GM21737 (cell line): Measurements from ENCODE around the gene GALE.
"Not testable (repeated sequence)": the region's sequence is repeated elsewhere in the genome, so short reads cannot be mapped to it uniquely, and the experiment has no call there.

Experiments used
- ATAC-seq: cut with Tn5 transposase; IDR thresholded peaks from one replicate; pipeline ENCODE4 v1.9.1; 2021; ENCODE audit warnings: mild to moderate bottlenecking, moderate library complexity; ENCODE audit not compliant: unreplicated experiment

Gene GALE

DNA sequence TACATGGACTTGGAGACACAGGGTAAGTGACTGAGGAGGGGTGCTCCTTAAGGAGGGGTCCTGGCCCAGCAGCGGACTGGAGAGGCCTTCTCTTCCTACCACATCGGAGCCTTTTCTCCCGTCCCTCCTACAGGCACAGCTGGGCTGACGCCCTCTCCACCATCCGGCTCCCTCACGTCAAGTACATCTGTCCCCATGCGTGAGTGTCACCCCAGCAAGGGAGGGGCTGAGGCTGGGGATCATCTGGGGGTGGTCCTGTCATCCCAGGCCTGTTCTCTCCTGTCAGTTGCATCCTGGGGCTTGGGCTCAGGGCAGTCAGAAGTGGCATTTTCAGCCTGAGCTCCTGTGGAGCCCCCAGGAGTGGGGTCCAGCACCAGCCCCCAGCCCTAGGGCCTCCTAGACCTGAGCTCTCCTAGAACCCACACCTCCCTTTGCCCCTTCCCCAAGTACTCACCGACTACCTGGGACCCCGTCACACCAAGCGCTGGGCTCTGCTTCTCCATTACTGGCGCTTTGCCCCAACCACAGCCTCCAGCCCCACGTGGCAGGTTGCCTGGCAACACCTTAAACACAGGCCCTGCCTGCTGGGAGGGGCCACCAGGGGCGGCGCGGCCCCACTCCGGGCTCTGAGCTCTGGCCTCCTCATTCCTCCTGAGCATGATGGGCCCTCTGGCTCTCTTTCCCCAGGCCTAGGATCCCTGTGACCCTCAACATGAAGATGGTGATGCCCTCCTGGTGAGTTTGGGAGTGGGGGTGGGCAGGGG, 7.4 kb downstream of the GALE start:
- no peak for ATAC-seq

DNA sequence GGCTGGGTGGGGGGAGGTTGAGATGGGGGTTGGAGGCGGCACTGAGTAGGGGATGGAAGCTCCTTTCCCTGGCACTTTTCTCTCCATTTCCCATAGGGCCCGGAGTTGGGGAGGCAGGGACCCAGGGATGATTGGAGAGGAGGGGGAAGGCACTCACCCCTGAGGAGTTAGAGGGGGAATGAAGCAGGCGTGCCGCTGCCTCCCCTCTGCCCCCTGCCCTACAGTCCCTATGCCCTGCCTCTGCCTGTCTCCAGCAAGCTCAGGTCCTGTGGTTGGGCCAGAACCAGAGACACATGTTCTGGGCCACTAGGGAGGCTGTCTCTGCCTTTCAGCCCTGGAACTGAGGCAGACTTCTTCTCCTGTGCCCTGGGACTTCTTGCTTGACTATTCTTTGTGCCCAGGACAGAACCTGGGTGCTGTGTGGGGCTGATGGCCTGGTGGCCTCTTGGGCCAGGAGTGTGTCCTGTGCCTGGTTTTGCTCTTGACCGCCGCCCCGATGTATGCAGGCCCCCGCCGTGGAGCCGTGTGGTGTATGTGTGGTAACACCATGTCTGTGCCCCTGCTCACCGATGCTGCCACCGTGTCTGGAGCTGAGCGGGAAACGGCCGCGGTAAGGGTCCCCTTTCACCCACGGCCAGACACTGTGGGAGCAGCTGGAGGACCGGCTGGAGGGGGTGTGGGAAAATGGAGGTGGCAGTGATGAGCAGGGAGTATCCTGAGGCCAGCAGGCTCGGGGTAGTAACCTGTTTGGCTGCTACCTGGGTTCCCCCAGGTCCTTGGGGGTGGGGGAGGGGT, 8.2 kb downstream of the GALE start:
- no peak for ATAC-seq

DNA sequence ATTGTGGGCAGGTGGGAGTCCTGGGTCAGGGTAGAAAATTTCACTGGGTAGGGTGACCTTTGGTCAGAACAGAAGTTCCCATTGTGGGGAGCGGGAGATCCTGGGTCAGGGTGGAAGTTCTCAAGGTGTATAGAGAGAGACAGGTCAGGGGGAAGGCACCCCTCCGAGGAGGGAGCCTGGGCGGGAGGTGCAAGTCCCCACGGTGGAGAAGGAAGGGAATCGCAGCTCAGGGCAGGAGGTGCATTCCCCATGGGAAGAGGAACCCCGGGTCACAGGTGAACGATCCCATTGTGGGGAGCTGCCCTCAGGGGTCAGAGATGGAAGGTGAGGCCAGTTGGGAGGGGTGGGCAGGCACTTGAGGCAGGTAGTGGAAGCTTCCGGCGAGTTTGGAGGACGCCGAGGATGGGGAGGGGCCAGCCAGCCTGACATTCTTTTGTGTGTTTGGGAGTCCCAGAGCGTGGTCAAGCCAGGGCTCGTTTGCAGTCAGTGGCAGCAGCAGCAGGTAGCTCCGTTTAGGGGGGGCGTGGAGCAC, 9.0 kb downstream of the GALE start:
- no peak for ATAC-seq

DNA sequence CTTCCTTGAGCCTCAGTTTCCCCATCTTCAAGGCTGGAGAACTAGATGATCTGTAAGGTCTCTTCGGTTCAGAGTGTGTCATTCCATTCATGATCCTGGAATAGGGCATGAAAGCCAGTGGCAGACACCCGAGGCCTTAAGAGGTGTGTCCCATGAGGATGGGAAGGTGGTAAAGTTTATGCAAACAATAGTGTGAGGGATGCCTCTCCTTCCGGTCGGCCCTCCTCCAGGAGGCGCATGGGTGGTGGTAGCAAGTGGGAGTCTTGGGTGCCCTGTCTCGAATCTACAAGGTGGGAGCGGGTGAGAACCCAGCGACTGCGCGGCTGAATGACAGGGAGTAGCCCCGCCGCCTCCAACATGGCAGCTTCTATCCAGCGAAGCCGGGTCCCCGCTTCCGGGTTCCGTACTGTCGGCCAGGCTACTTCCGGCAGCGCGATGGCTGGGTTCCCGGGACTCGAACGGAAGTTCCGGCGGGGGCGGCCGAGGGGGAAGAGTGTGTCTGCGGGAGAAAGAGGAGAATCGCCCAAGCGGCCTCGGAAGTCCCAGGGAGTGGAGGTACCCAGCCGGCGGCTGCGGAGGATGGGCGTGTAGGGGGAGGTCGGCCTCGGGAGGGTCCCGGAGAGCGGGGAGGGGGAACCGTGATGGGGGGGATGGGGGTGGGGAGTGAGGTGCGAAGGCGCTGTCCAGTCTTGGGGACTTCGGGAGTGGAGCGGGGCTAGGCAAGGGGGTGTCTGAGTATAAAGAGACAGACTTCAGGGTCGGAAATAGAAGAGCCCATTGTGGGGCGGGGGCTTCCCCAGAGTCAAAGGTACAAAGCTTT, 9.6 kb downstream of the GALE start, which contains the start of gene LYPLA2:
Gene LYPLA2 (plus strand): TSS at position 450 of the 820 bp plus-strand sequence. CDS start 1,538 bp downstream, outside the sequence.
- ATAC-seq = no peak

DNA sequence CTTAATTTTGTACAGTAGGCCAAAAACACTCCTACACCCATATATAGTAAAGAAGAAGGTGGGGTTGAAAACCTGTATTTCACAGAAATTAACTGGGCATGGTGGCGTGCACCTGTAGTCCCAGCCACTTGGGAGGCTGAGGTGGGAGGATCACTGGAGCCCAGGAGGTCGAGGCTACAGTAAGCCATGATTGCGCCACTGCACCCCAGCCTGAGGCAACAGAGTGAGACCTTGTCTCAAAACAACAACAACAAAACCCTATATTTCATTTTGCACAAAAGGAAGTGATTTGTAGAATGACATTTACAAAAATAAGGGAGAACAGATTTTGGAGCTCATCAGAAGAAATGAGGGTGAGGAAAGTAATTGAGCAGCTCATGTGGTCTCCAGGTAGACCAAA, 11.9 kb downstream of the GALE start:
- ATAC-seq = no peak

DNA sequence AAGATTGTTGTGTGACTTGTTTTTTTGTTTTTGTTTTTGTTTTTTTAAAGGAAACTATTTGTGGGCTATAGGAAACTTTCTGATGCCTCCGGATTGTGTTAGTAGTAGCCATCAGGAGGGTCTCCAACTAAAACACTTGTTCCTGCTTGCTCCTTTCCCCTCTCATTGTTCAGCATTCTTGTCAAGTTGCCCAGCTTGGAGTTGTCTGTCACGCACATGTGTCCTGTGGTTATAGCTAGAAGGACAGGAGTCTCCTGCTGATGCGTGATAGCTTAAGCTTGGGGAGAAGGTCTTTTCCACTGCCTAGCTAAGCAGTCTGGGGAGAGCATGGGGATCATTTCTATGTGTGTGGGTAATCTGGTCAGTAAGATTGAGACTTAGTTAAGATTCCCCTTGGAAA, 12.9 kb downstream of the GALE start:
- ATAC-seq = no peak

DNA sequence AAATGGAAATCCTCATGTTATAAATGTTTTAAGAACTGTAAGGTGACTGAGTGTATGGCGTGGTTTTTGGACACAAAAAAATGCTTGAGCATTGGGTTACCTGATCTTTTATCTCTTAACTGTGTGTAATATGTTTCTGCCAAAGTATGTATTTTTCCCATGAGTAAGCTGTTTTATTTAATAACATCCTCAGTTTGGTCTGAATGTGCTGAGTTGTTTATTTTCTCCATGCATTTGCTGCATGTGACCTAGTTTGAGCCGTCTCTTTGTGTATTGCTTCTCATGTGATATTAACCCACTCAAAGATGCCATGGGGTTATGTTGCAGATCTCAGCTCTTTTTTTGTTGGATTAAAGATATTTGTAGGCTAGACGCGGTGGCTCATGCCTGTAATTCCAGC, 15.7 kb downstream of the GALE start:
- no peak for ATAC-seq

DNA sequence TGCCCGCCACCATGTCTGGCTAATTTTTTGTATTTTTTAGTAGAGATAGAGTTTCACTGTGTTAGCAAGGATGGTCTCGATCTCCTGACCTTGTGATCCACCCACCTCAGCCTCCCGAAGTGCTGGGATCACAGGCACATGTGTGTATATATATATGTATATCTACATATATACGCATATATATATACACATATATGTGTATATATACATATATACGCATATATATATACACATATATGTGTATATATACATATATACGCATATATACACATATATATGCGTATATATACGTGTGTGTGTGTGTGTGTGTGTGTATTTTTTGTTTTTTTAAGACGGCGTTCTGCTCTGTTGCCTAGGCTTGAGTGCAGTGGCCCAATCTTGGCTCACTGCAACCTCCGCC, 17.4 kb downstream of the GALE start:
- ATAC-seq = not testable (repeated sequence)

DNA sequence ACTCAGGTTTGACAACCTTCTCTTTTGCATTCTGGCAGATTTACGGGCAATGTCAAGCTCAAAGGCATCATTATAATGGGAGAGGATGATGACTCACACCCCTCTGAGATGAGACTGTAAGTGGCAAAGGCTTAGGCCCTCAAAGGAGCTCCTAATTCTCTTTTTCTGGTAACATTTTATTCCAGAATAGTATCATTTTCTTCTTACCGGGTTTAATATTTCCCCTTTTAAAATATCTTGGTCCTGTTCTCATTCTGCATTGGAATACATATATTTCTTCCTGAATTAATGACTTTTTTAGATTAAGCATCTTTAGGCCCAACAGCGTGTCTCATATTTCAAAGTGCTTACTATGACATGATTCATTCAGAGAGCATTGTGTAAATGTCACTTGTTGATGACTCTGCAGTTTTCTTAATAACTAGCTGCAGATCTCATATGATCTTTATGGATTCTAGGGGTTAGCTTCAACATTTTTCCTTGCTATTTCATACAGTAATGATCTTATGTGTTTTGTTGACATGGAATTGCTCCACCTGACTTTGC, 20.7 kb downstream of the GALE start:
- ATAC-seq = no peak

DNA sequence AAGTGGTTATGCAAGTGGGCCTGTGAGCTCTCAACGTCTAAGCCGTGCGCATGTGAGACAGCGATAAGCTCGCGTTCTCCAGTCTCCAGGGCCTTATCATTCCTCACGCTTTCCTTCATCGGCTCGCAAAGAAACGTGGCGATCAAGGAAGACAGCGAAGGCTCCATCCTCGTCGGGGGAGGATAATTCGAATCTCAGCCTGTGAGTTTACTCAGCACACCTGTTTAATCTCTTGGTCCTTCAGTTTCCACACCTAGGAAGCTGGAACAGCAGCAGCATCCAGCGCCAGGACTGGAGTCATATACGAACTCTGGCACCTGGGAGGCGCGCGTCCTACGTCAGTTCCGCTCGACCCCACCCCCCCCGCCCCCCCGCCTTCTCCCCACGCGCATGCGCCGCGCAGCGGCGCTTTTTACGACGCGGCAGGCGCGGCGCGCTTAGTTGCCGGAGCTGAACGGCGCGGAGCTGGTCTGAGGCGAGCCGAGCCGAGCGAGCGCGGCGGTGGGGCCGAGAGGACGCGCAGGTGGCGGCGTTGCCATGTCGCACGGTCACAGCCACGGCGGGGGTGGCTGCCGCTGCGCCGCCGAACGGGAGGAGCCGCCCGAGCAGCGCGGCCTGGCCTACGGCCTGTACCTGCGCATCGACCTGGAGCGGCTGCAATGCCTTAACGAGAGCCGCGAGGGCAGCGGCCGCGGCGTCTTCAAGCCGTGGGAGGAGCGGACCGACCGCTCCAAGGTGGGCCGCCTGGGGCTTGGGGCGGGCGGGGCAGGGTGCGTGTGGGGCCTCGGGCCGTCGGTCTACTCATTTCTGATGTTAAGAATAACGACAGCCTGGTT, 22.4 kb downstream of the GALE start, which contains the start of gene PITHD1:
Gene PITHD1 (plus strand): TSS at position 440 of the 836 bp plus-strand sequence. CDS start 98 bp downstream, at position 538.
- peak; percentile 67 for ATAC-seq

DNA sequence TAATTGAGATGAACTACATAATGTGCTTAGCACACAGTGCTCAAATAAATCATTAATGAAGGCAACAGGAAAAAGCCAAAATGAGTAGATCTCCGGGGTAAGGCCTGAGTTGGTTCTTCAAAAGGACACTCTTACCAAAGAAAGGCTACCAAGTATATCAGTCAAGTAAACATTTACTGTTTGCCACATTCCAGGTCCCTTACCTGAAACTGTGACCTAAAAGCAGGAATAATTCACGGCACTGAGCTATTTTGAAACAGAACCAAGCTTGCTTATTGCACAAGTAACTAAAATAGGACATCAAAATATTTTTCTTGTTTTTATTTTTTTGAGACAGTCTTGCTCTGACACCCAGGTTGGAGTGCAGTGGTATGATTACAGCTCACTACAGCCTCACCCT, 24.3 kb downstream of the GALE start:
- no peak for ATAC-seq

DNA sequence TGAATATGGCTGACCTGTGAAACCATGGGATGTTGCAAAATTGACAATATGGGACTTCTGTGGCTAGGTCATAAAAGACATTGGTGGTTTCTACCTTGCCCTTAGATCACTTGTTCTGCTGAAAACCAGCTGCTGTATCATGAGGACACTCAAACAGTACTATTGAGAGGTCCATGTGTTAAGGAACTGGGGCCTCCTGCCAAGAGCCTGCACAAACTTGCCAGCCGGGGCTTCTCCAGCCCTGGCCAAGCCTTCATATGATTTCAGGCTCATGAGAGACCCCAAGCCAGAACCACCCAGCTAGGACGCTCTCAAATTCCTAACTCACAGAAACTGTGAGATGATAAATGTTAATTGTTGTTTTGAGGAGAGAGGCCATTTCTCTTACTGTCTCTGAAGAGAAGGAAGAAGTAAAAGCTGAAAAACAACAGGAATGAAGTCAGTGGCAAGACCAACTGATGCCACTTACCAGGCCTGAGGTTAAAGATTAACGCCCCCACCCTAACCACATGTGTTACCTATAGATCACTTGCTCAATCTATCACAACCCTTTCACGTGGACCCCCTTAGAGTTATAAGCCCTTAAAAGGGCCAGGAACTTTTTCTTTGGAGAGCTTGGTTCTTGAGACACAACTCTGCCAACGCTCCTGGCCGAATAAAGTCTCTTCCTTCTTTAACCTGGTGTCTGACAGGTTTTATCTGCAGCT, 26.2 kb downstream of the GALE start:
- ATAC-seq = no peak

DNA sequence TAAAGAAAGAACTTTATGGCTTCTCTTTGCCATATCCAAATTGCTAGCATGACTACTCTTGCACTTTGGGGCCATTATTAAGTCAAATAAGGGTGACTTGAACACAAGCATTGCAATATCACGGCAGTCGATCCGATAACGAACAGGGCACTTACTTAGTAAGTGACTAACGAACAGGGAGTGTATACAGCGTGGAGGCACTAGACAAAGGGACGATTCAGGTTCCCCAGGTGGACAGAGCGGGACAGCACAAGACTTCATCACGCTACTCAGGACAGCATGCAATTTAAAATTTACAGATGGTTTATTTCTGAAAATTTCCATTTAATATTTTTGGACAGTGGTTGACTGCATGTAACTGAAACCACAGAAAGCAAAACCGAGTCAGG, 27.7 kb downstream of the GALE start:
- no peak for ATAC-seq

DNA sequence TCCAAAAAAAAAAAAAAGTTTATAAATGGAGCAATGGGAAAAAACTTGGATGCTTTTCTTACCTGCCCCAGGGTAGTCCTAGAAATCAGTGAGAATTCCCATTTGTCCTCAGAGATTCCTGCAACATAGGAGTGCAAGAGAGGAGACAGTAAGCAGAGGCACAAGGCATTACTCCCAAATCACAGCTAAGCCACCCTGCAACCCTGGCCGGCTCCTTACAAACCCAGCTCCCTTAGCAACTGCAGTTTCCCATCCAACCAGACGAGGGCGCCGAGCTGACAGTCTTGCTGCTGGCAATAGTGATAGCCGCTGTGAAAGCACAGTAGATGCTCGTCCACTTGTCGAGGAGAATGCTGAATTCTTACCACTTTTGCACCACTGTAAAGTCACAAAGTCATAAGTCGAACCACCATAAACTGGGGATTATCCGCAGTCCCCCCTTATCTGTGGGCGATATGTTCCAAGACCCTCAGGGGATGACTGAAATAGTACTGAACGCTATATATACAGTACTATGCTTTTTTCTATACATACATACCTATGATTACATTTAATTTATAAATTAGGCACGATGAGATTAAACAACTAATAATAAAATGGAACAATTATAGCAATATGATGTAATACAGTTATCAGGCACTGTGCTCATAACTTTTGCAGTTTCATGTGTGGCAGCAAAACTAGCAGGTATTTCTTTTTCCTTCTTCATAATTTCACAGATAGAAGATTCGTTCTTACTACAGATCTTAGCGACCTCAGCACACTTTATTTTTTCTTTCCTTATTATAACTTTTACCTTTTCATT, 28.3 kb downstream of the GALE start:
- no peak for ATAC-seq

DNA sequence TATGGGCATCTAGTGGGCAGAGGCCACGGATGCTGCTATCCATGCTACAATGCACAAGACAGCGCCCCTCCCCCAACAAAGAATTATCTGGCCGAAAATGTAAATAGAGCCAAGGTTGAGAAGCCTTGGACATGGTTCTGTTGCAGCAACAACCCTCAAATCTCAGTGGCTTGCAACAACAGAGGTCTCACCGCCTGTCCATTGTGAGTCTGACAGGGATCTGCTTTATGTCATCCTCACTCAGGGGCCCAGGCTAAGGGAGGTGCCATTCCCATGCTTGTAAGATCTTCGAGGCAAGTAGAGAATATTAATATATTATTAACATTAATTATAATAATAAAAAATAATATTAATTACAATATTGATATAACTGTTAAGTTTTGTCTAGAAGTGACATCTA, 31.8 kb downstream of the GALE start:
- ATAC-seq = no peak

DNA sequence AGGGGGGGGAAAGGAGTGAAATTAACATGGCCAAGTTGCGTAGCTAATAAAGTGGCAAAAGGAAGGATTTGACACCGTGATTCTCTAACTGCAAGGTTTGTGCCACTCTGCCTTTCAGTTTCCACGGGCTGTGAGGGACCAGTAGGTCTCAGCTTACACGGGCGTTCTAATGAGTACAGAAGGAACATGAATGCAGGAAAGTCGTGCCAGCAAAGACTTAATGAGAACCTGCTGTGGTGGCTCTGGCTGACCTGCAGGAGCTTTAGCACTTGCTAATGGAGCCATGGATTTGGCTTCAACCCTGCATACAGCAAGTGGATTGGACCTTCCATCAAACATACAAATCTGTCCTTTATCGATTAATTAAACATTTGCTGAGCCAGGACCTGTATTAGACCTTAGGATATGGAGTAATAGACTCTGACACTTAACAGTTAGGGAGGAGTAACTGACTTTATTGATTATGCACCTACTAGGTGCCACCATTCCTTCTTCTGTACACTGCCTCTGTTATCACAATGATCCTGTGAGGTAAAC, 37.4 kb downstream of the GALE start:
- no peak for ATAC-seq

DNA sequence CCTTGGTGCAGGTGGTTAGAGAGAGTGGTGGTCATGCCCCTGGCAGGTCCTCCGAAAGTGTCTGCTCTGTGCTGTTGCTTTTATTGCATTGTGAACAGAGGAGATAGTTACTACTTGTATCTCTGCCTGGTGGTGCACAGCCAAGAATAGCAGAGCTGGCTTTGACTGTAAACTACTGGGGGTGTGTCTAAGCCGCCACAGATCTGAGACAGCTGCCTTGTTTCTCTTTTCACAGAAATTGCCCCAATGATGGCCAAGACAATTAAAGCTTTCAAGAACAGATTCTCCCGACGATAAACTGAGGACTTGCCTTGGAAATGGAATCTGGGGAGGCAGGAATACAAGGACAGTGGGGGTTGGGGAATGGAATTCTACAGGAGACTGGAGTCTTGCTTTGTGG, 41.3 kb downstream of the GALE start:
- ATAC-seq = no peak

DNA sequence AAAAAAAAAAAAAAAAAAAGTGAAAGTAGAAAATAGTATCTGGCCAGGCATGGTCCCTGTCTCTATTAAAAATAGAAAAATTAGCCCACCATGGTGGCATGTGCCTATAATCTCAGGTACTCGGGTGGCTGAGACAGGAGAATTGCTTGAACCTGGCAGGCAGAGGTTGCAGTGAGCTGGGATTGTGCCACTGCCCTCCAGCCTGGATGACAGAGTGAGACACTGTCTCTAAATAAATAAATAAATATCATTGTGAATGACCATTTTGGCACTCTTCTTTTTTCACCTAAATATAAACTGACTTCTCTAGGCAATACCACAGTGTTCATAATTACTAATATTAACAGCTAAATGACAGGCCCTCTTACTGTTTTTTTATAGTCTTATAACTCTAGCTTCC, 42.7 kb downstream of the GALE start:
- ATAC-seq = no peak
